Fibroblast of skin of back (primary cell): ENCODE results near the gene MAN1C1.
A peak's percentile ranks its signal among the peaks of the same experiment; 100 is the strongest.
"Not testable (repeated sequence)": the region's sequence is repeated elsewhere in the genome, so short reads cannot be mapped to it uniquely, and the experiment has no call there.

ENCODE experiments used
- DNase-seq: peaks from one replicate; pipeline ENCODE4 v3.0.0-alpha.2; 2013

Gene MAN1C1

DNA sequence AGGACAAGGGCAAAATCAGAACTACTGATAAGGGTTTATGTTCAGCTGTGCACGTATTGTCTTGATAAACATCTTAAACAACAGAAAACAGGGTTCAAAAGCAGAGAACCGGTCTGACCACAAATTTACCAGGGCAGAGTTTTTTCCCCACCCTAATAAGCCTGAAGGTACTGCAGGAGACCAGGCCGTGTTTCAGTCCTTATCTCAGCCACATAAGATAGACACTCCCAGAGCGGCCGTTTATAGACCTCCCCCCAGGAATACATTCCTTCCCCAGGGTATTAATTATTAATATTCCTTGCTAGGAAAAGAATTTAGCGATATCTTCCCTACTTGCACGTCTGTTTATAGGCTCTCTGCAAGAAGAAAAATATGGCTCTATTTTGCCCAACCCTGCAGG lies 19.6 kb downstream of the MAN1C1 start:
- not testable (repeated sequence) for DNase-seq

DNA sequence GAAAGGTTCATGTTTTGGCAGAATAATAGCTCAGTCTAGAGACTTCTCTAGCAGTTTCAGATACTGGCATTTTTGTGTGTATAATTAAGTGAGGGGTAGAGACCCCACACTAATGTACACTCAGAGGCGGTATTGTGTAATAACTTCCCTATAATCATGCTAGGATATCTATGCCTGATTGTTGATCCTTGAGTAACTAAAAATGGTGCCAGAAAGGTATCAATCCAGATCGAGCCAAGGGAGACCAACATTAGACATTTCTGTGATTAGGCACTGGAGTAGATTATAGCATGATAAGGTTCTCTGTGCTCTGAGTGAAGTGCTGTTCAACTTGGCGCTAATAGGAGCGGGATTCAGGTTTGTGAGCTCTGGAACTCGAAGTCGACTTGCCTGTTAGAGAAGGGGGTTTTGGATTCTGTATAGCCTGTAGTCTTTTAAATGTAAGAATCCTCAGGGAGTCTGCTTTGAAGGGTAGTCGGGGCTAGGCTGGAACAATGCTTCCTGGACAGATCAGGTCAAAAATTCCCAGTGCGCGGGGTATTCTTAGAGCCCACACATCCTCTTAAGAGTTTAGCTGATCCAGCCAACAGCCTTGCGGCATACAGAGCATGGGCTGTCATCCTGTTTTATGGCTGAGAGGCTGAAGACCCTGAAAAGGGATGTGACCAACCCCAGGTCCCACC lies 24.2 kb downstream of the MAN1C1 start:
- no peak for DNase-seq

DNA sequence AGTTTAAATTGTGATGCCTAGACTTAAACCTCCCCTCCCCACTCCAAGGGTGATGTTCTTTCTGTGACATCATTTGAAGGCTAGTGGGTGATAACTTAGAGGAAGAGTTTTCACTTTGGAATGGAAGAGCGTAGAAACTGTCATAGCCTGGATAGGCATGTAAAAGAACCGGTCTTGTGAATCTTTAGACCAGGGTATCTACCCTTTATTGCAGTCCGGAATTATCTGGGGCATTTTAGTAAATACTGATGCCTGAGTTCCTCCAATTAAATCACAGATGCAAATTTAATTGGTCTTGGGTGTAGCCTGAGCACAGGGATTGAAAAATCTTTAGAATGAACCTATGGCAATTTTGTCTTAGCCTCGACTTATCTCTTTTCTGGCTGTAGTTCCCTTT lies 24.7 kb downstream of the MAN1C1 start:
- DNase-seq: no peak

DNA sequence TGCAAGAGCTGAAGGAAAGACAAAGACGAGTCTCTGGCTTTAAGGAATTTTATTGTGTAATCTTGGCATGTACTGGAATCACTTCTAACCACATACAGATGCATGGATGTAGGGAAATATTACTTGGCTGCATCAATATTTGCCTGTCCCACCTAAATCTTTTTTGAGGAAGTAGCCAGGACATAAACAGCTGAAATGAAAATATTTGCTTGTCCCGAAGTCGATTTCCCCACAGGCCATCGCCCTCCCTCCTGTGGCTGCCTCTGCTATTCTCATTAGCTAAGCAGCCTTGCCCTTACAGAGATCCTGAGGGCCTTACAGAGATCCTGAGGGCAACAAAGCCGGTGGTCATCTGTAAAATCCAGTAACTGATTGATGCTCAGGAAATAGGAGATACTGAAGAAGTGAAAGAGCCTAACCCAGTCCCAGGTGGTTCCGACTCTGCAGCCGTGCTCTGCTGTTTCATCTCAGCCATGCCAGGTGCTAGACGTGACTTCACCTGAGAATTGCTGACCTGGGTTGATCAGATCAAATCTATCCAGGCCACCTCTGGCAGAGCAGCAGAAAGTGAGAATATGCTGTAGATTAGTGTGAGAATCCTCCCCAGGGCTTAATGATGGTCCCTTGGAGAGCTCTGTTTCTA lies 25.5 kb downstream of the MAN1C1 start:
- peak; percentile 12 for DNase-seq

DNA sequence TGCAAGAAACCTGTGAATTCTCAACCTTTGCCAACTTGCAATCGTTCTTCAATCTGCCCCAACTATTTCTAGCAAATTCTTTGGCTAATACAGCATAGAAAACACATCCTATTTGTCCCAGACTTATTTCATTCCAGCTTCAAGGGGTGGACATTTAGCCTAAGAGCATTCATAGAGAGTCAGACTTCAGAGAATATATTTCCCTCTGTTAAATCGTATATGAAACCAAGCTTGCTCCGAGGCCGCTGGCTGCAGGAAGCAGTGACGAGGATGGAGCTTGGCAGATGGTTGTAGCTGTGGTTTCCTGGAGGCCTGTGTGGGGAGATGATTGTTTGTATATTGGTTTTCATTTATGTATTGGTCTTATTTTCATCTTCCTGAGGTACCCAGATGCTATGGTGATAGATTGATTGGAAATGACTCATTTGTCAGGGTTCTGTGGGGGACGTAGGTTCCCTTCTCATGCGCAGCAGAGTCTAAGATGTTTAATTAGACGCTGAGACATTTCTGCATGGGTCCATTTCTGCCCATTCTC lies 26.1 kb downstream of the MAN1C1 start:
- peak; percentile 7 for DNase-seq

DNA sequence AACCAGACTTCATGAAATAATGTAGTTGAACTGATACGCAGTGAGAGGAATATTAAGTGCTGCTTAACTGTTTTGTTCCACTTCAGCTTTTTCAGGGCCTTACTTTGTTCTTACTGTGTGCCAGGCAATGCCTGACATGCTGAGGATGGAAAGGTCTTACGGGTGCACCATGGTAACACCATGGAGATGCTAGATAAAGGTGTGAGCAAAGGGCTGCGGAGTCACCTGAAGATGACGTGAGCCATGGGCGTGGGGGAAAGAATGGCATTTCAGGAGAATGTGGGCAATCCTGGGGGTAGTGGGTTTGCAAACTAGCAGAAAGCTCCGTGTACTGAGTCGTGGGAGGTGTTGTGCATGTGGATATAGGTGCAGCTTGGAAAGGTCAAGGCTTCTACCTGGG lies 27.3 kb downstream of the MAN1C1 start:
- no peak for DNase-seq

DNA sequence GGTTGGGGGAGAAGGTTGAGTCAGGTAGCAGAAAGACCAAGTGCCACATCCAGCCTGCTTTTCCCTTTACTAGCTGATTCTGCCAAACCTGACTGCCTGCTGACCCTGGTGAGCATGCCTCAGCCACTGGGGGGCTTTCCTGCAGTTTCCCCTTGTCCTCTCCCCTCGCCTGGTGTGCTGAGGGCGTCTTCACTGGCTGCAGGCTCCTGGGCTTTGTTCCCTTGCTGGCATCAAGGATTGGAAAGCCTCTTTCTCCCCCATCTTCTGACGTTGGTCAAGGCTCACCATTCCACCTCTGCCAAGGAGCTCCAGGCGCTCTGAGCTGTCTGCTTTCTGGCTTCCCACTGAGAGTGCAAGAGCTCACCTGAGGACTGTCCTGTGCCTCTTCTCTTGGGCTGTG lies 28.4 kb downstream of the MAN1C1 start:
- no peak for DNase-seq

DNA sequence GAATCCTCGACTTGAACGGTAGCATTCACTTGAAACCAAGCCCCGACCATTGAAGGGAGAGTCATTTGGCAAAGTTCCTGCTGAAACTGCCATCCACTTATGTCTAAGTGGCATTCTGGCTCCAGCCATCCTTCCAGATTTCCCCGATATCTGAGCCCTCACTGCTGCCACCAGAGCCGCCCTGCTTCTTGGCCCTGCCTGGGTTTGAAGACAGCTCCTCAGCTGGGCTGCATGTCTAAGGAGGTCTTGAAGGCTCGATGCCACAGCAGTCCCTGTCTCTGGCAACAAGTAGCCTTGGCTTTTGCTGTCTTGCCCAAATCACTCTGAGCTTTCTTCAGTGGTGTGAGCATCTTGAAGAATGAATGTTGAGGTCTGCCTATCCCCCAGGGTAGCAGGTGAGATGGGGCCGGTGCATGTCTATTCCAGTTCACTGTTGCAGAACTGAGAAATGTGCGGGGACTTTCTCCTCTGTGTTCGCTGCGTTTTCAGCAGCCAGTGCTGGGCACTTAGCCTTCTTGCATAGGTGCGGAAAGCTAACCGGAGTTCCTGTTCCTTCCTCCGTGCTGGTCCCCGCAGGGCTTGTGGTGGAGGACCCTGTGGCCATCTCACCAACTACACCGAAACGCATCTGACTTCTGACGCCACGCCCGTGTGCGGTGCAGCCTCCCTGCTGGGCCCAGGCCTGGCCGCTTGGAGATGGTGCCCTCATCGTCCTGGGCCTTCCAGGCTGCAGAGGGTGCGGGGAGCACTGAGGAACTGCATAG lies 29.2 kb downstream of the MAN1C1 start:
- DNase-seq: no peak

DNA sequence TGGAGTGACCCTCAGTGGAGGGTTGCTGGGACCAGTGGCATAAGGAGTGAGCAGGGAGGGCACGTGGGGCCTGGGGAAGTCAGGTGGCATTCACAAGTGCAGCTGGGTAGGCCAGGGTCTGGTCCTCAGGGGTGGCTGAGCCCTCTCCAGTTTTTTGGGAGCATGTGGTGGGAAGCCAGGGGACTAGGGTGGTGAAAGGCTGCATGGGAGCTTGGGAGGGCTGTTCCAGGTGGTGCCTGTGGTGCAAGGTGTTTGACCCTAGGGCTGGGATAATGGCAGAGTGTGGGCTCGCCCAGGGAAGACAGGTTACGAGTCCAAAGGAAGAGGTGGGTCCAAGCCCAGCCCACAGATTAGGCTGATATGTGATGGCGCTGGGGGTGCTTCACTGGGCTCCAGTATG lies 30.5 kb downstream of the MAN1C1 start:
- DNase-seq: no peak

DNA sequence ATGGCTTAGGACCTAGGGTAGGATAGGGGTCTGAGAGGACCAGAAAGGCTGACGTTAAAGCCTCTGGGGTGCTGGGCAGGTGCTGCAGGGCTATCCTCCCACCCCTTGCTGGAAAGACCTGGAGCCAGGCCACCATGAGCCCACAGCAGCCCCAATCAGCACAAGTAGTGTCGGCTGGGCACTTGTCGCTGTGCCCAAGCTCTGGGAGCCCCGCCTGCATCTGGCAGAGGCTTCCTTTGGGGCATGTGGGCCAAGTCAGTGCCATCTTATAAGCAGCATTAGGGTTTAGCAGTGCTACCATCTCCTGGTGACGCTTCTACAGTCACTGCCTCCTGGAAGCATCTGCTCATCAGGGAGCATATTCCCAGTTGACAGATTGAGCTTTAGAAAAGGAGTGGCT lies 31.3 kb downstream of the MAN1C1 start:
- DNase-seq: no peak

DNA sequence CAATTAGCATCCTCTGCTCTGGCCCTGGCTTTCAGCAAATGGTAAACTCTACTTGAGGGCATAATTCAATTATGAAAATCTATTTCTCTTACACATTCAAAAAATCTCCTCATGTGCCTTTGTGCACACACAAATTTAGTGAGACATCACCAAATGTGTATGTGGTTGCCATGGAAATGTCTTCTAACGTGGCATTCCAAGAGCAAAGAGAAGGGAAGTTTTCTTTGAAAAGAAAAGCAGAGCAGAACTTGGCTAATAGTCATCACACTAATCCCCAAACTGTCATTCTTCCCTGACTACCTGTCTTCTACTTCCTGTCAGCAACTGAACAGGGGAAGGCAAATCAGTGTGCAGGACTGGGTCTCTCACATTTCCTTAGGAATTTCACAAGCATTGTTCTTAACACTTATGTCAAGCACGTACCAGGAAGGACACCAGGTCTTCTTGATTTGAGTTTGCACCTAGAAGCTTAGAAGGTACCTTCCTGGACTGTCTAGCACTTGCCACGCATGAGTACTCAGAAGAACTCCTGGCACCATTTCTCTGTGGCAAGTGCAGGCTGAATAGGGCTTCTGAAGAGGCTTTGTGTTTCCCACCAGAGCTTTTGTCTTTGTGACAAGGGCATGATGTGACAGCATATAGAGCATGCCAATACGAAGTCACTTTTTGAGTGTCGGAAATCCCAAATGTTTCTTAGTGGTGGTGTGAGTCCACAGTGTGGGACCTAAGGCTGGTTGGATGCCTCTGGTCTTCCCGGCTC lies 32.3 kb downstream of the MAN1C1 start:
- peak; percentile 9 for DNase-seq

DNA sequence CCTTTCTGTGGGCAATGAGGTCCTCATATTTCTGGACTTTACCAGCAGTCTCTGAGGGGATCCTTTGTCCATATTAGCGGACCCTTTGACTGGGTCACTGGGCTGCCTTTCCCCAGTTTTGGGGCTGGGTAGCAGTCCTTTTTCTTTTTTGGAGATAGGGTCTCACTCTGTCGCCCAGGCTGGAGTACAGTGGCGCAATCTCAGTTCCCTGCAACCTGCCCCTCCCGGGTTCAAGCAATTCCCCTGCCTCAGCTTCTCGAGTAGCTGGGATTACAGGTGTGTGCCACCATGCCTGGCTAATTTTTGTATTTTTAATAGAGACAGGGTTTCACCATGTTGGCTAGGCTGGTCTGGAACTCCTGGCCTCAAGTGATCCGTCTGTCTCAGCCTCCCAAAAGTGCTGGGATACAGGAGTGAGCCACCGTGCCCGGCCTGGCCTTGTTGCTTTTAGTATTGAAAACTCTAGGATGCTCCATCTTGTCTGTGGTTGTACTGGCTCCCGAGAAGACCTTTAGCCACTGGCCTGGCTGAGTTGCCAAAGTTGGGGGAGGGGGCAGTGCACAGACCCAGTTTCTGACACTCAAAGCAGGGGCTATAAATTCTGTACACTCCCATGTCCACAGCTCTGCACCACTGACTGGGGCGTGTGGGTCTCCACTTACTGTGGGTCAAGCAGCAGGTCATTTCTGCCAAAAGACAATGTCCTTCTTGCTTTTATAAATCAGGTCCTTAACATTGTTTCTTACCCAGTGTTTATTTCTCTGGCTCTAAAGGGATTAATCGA lies 33.1 kb downstream of the MAN1C1 start:
- DNase-seq: no peak

DNA sequence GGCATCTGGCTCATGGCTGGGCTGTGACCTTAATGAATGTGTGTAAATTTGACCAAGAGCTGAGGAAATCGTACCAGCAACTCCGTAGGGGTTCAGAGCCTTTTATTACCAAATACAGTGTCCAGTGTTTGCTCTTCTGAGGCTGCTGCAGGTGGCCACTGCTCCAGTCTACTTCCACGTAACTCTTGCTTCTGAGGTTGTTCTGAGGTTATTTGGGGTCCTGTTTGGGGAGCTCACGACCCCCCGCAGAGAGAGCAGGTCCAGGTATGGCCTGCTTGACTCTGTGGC lies 33.6 kb downstream of the MAN1C1 start:
- DNase-seq: no peak

DNA sequence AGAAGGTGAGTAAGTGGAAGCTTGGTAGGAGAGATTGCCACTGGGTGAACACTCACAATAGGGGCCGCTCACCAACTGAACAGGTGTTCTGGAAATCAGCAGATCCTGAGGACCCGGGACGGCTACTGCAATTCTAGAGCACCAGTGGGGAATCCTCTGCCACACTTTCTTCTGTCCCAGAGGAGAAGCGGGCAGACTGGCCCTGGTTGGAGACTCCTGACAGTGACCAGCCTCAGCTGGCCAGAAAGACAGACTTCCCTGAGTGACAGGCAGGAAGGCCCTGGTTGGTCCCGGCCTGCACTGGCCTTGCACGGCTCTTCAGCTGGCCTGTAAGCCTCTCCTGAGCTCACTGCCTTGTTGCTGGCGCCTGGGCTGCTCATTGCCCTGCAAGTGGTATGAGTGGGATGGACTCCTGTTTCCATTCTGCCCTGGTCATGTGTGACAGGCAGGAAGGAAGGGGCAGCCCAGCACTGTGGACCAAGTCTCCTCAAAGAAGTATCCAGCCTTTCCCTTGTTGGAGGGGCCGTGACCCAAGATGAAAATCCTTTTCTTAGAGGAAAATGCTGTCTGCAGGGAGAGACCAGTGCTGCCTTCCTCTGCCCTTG lies 34.5 kb downstream of the MAN1C1 start:
- DNase-seq: no peak

DNA sequence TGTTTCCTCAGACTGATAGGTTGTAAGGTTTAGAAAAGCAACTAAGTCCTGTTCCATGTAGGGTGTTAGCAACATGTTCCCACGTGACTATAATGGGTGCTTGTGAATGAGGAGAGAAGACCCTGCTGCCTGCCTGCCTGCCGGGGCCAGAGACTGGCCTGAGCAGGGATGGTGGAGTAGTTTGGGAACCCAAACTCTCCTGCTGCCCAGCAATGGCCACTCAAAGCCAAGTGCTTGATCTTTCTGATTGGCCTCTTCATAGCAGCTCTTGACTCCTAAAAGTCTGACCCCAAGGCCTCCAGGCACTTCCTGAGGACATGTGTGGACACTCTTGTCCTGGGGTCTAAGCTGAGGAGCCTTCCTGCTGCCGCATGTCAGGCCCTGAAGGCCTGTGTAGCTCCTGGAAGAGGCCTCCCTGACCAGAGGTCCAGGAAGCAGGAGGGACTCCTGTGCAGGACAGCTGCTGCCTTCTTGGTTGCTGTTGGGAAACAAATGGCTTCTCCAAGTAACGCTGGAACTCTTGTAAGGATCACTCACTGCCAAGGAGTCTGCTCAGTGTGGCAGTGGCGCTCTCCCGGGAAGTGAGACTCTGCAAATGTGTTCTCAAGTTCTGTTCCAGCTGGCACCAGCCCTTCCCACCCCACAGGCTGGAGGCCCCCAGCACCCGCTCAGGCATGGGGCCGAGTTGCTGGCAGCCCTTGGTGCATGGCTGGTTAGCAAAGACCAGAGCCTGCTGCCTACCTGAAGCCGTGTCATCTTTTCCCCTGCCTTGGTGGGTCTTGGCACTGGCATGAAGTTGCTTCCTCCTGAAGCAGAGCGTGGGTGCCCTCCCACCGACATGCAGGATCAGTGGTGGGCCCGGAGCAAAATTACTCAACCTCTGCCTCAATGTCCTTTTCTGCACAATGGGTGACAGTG lies 35.5 kb downstream of the MAN1C1 start:
- DNase-seq: no peak

DNA sequence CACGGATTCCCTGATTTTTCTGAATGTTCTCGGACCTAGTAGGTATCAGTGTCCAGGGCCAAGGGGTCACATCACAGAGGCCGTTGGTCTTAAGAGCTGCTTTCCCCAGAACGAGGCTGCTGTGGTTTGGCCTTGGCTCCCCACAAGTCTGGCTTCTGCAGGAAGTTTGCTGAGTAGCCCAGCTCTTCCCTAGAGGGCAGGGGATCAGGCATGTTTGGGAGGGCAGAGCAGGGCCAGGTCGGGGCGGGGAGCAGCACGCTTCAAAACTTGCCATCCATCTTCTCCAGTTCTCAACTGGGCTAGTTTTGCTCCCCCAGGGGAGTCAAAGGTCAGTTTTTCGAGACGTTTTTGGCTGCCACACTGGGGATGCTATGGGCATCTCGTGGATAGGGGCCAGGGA lies 37.0 kb downstream of the MAN1C1 start:
- no peak for DNase-seq

DNA sequence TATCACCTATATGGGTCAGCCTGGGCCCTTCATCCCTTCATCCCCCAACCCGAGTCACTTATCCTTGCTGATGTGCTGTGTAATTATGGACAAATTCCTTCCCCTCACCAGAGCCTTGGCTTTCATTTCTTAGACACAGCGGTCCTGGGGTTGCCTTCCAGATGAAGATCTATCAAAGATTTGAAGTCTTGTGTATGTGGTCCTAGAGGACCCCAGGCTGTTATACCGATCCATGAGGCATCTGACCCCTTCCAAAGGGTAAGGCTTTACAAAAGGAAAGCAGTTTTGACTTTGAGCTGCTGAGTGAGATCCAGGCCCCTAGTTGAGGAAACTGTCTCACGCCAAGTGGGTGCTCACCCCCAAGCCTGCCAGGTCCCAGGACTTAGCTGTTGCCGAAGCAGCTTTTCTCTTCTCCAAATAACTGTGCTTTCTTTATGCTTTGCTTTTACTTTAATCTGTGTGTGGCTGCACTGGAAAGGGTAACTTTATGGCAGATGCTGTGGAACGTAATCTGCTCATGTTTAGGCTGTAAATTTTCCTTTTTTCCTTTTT lies 37.6 kb downstream of the MAN1C1 start:
- DNase-seq: no peak

DNA sequence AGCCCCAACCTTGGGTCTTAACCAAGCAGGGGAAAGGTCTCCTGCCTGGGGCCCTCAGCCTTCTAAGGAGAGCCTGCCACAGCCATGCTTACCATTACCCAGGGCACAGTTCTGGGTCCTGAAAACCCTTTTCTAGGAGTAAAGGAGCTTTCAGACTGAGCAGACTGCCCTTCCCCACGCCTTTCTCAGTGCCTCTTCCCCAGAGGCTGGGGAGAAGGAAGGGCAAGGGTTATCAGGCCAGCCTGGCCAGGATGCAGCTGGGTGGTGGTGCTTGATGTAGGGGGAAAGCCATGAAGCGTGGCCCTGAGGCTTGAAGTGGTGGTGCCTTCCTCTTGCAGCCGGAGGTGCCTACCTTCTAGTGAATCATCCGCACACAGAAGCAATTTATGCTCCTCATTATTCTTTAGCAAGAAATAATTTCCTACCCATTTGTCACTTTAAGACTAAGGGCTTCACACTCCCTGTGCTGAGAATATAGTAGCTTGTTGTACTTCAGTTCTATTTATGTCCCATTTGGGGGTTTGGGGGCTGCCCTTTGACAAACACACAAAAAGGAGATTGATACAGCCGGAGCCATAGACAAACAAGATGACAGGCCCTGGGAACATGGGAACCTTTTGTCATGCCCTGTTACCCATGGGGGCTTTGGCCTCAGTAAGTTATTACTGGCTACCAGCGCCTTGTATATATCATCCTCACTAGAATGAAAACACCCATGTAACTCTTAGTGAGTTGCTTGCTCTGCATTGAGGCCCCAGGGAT lies 40.7 kb downstream of the MAN1C1 start:
- DNase-seq: no peak
